ENCODE results near the gene GLRX3.
"Not testable (repeated sequence)": the region's sequence is repeated elsewhere in the genome, so short reads cannot be mapped to it uniquely, and the experiment has no call there.

Gene GLRX3

GRCh38 chr10:130190737-130191115, 54.5 kb downstream of the GLRX3 start:
- DNase-seq = no peak

- no peak for DNase-seq
Observed at GRCh38 chr10:130191380-130191779, 55.2 kb downstream of the GLRX3 start.

DNA sequence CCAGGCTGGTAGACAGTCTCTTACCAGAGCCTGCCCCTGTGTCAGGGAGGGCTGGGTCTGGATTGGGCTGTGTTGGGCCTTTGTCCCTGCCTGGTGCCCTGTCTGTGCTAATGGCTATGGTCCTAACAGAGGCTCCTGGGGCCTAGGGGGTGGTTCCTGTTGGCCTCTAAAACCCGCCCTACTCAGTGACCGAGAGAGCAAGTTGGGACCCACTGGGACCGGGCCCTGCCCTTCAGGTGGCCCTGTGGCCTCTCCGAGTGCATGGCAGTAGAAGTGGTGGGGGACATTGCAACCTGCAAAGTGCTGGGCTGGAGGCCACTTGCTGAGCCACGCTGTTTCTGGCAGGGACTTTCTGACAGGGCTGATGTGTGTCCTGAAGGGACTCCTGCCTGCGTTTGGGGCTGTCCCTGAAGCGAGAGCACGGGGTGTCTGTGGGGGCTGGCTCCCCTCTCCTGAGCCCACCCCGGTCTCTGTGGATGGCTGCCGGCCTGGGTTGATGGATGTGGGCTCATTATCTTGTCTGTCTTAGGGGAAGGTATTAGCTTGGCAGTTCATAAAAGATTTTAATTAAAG, 56.2 kb downstream of the GLRX3 start:
- DNase-seq = no peak

- DNase-seq = no peak
Observed at GRCh38 chr10:130193033-130193432, 56.8 kb downstream of the GLRX3 start.

GRCh38 chr10:130193493-130194193, 57.5 kb downstream of the GLRX3 start:
- no peak for DNase-seq

DNA sequence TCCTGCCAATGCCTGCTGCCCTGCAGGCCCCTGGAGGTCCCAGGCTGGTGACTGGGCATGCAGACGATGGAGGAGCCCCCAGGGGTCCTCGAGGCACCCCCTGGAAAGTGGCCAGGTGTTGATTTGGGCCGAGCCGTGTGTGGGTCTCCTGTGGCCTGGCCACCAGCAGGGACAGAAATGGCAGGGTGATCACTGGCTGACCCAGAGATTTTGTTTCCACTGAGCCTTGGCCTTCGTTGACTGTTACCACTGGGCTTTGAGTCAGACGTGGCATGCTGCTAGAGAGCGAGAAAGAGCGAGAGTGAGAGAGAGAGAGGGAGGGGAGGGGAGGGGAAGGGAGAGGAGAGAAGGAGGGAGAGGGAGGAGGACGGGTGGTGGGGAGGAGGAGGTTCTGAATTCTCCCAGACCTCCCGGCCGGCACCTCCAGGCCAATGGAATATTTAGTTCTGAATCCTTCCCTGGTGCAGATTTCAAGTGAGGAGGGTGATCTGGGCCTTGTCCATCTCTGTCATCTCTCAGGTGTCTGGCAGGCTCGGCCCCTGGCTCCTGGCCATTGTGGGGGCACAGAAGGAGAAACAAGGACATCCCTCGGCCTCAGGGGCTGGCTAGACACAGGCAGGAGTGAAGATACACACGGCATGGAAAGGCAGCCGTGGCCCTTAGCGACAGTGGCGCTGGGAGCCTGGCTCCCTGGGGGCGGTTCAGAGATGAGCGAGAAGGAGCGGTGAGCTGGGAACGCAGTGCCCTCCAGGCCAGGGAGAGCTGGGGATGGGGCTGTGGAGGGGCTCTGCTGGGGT, 58.2 kb downstream of the GLRX3 start:
- no peak for DNase-seq

GRCh38 chr10:130194991-130195645, 58.9 kb downstream of the GLRX3 start:
- DNase-seq = no peak

GRCh38 chr10:130195746-130196294, 59.6 kb downstream of the GLRX3 start:
- DNase-seq = no peak

GRCh38 chr10:130196511-130197487, 60.6 kb downstream of the GLRX3 start:
- DNase-seq = no peak

GRCh38 chr10:130198651-130199050, 62.5 kb downstream of the GLRX3 start:
- no peak for DNase-seq

DNA sequence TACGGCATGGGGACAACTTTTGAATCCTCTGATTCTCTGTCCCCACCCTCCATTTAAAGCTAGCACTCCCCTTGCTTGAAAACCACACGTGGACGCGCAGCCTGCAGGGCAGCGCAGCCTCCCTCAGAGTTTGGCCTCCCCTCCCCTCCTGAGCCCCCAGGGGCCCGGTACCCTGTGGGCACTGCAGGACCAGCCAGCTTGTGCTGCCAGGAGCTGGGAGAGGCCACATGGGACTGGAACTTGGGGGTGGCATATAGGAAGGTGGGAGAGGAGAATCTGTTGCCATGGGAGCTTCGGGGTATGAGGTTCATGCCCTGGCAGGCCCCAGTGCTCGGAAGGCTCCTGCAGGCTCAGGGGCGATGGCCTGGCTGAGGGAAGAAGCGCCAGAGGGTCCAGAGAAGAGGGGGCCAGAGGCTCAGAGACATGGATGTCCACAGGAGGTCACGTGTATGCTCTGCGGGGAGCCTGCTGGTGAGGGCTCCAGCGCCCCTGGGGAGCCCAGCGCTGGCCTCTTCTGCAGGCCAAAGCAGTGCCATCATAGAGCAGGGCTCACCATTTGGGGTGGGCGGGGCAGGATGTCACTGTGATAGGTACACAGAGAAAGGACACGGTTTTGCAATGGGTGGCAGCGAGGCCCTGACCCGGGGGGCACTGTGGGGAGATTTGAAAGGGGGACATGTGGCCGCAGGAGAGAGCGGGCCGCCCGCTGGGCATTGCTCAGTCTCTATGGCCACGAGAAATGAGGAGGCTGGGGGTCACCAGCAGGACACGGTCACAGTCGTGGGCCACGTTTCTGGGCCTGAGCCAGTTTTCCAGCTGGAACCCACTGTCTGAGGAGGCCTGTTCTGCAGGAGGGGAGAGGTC, 64.2 kb downstream of the GLRX3 start:
- no peak for DNase-seq

GRCh38 chr10:130201043-130201380, 64.8 kb downstream of the GLRX3 start:
- DNase-seq = no peak

DNA sequence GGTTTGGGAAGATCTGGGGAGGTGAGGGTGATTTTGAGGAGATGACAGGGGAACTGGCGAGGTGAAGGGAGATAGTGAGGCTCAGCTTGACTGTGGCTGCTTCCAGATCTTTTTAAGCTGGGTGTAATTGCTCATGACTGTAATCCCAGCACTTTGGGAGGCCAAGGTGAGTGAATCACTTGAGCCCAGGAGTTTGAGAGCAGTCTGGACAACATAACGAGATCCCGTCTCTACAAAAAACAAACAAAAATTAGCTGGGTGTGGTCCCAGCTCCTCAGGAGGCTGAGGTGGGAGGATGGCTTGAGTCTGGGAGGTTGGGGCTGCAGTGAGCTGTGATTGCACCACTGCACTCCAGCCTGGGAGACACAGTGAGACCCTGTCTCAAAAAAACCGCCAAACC, 66.0 kb downstream of the GLRX3 start:
- DNase-seq = not testable (repeated sequence)

DNA sequence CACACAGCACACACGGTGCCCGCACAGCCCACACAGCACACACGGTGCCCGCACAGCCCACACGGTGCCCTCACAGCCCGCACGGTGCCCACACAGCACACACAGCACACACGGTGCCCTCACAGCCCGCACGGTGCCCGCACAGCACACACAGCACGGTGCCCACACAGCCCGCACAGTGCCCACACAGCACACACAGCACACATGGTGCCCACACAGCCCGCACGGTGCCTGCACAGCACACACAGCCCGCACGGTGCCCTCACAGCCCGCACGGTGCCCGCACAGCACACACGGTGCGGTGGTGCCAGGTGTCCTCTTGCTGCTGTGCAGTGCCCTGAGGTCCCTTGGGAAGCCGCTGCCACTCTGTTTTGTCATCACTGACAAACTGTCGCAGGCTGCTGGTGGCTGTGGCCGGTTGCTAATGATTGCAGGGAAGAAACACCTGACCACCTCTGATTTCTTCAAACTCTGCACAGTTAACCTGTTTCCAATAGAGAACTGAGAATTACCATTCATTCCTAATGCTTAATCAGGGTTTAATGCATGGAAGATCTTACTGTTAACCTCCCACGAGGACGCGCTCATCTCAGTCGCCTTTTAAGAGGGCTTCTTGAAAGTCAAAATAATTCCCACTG, 66.9 kb downstream of the GLRX3 start:
- peak; percentile 5 for DNase-seq

DNA sequence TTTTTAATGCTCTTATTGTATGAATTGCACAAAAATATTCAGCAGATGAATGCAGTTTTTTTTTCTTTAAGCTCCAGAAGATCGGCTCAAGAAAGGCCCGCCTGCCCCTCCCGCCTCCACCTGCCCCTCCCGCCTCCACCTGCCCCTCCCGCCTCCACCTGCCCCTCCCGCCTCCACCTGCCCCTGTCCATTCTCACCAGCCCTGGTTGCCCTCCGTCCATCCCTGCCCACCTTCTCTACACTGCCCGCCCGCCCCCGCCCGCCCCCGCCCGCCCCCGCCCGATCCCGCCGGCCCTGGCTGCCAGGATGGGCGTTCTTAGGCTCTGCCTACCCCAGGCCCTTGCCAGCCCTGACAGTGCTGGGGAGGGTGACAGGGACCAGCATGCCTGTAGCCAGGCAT, 67.4 kb downstream of the GLRX3 start:
- no peak for DNase-seq

DNA sequence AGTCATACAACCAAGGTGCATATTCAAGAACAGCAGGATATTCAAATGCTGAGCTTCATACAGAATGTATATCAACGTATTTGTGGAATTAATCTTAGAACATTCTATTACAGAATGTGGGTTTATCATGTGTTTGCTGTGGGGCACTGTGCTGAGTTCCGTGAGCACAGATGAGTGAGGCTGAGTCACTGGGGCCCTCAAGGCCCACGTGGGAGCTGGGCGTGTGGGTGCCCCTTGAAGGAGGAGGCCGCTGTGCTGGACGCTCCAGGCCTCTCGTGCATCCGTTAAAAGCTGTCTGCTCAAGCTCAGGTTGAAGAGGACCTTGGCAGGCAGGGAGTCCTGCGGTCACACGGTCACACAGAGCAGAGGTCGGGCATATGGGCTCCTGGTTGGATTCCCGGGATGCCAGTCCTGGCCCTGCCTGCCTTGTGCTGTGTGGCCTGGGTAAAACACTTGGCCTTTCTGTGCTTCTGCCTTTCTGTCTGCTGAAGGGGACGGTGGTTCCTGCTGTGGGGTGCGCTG, 70.1 kb downstream of the GLRX3 start:
- DNase-seq = no peak

- DNase-seq = no peak
Observed at GRCh38 chr10:130207205-130207604, 71.0 kb downstream of the GLRX3 start.

DNA sequence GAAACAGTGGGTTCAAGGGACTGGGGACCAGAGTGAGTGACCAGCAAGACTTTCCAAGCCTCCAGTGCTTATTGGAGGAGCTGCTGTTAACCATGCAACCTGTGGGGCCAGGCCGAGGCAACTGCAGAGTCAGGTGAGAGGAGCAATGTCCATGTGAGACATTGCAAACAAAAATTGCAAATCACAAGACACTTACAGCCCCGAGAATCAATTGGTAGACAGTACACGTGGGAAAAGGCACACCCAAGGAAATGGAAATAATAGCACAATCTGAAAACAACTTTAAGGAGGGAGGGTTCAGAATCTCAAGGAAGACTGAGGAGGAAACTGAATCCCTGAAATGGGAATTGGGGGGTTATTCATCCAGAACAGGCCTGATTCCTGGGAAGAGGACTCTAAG, 72.6 kb downstream of the GLRX3 start:
- no peak for DNase-seq

- no peak for DNase-seq
Observed at GRCh38 chr10:130212746-130213145, 76.6 kb downstream of the GLRX3 start.

Measured in kidney glomerular epithelial cell (primary cell).